HUDEP-2 (cell line): Measurements from ENCODE around the gene ATP23.

Experiments
- DNase-seq, 76 experiments: peaks; one replicate each; lab custom pipeline; 2025; ENCODE audit not compliant: unreplicated experiment in 76 of 76; lab: John Stamatoyannopoulos, UW

The ATP23 gene

GRCh38 chr12:57941165-57941894 lies at the start of gene ATP23:
Gene ATP23, plus strand, starts transcription at chr12:57941567. Its CDS starts 135 bp downstream, at chr12:57941702.
- DNase-seq = peak; percentile 22 to 98 (median 90)

- peak in 1 of 76 experiments; percentile 2 for DNase-seq
Measured at GRCh38 chr12:57892232-57892972, 49.0 kb upstream of the ATP23 start.

- peak in 10 of 76 experiments; percentile 10 to 45 (median 16) for DNase-seq
Measured at GRCh38 chr12:57893431-57894353, 47.7 kb upstream of the ATP23 start.

GRCh38 chr12:57894399-57895292 lies 46.7 kb upstream of the ATP23 start:
- no peak for DNase-seq

GRCh38 chr12:57895389-57896114 lies 45.8 kb upstream of the ATP23 start:
- no peak for DNase-seq

GRCh38 chr12:57896115-57896433 lies 45.3 kb upstream of the ATP23 start:
- DNase-seq = no peak

- no peak for DNase-seq
Measured at GRCh38 chr12:57896434-57897201, 44.7 kb upstream of the ATP23 start.

- DNase-seq = no peak
Measured at GRCh38 chr12:57897286-57897974, 43.9 kb upstream of the ATP23 start.

- no peak for DNase-seq
Measured at GRCh38 chr12:57898308-57898970, 42.9 kb upstream of the ATP23 start.

GRCh38 chr12:57899010-57899662 lies 42.2 kb upstream of the ATP23 start:
- peak in 3 of 76 experiments; percentile 9 to 19 (median 11) for DNase-seq

- DNase-seq = no peak
Measured at GRCh38 chr12:57902478-57902969, 38.8 kb upstream of the ATP23 start.

- no peak for DNase-seq
Measured at GRCh38 chr12:57904426-57904825, 36.9 kb upstream of the ATP23 start.

GRCh38 chr12:57904848-57905811 lies 36.2 kb upstream of the ATP23 start:
- DNase-seq = peak in 72 of 76 experiments; percentile 1 to 84 (median 60)

GRCh38 chr12:57905812-57906475 lies 35.4 kb upstream of the ATP23 start:
- DNase-seq = no peak

- DNase-seq = no peak
Measured at GRCh38 chr12:57906821-57907220, 34.5 kb upstream of the ATP23 start.
